Endothelial cell of umbilical vein (primary cell): Measurements from ENCODE around the gene ITPRIPL1.

Experiments
- CTCF ChIP-seq, 2 donors: IDR thresholded peaks; 1 replicate in 1 of 2; 2 replicates in 1 of 2; pipeline ENCODE4 v1.5.1; 2011; ENCODE audit warnings: low read length in 2 of 2, mild to moderate bottlenecking in 2 of 2, moderate library complexity in 2 of 2, control low read depth in 1 of 2, inconsistent platforms in 1 of 2, low read depth in 1 of 2; ENCODE audit not compliant: insufficient read depth in 1 of 2; ENCODE audit errors: extremely low read depth in 1 of 2
- EZH2 ChIP-seq: IDR thresholded peaks from 2 replicates; pipeline ENCODE4 v1.6.1; 2012; ENCODE audit warnings: borderline replicate concordance, low read depth, mild to moderate bottlenecking, moderate library complexity, low read length, inconsistent platforms; ENCODE audit not compliant: severe bottlenecking
- JUN ChIP-seq: IDR thresholded peaks from 2 replicates; pipeline ENCODE4 v1.6.1; 2011; ENCODE audit warnings: borderline replicate concordance, low read depth; ENCODE audit not compliant: insufficient read length, insufficient read depth
- MYC ChIP-seq: IDR thresholded peaks from one replicate; pipeline ENCODE4 v1.6.1; 2011; ENCODE audit warnings: mild to moderate bottlenecking, low read depth, low read length
- POLR2A ChIP-seq: IDR thresholded peaks from 2 replicates; pipeline ENCODE4 v1.6.1; 2012; ENCODE audit warnings: low read depth, mild to moderate bottlenecking, control low read depth, low read length

- no peak for TF ChIP-seq CTCF (IDR thresholded peaks at IDR 0.05; ENCODE audit: extremely low read depth in 1 of 2, insufficient read depth in 1 of 2, low read depth in 1 of 2, low read length in 2 of 2)
- no peak for TF ChIP-seq EZH2
- TF ChIP-seq MYC: no peak
- no peak for TF ChIP-seq POLR2A
- TF ChIP-seq JUN: no peak
Measured at GRCh38 chr2:96344011-96344410, 18.9 kb downstream of the ITPRIPL1 start.
